ENCODE measurements around the gene VIL1.

VIL1 gene

GRCh38 chr2:218482651-218483050, 63.7 kb downstream of the VIL1 start:
- no peak for DNase-seq (ENCODE audit: low read depth in 1 of 2, low spot score in 1 of 2)

GRCh38 chr2:218485986-218486667, 67.2 kb downstream of the VIL1 start:
- no peak for DNase-seq (ENCODE audit: low read depth in 1 of 2, low spot score in 1 of 2)

GRCh38 chr2:218500501-218501060, 81.7 kb downstream of the VIL1 start:
- DNase-seq (ENCODE audit: low read depth in 1 of 2, low spot score in 1 of 2), result no peak

GRCh38 chr2:218501665-218502064, 82.7 kb downstream of the VIL1 start:
- no peak for DNase-seq (ENCODE audit: low read depth in 1 of 2, low spot score in 1 of 2)
